HG03135 (cell line): ENCODE data around the gene TEX26.

Experiments
- ATAC-seq: cut with Tn5 transposase; IDR thresholded peaks from one replicate; pipeline ENCODE4 v1.9.1; 2021; ENCODE audit warnings: mild to moderate bottlenecking, moderate library complexity; ENCODE audit not compliant: unreplicated experiment

The TEX26 gene

GRCh38 chr13:30932481-30933353 lies at the start of gene TEX26:
TEX26 (plus strand) TSS chr13:30932656; CDS start chr13:30932716, 60 bp downstream.
- ATAC-seq: no peak

GRCh38 chr13:30882996-30883766 lies 49.3 kb upstream of the TEX26 start:
- ATAC-seq: no peak

- ATAC-seq: no peak
Observed at GRCh38 chr13:30884543-30884942, 47.9 kb upstream of the TEX26 start.

- no peak for ATAC-seq
Observed at GRCh38 chr13:30889196-30889690, 43.2 kb upstream of the TEX26 start.

GRCh38 chr13:30892966-30893365 lies 39.5 kb upstream of the TEX26 start:
- ATAC-seq: no peak

GRCh38 chr13:30895773-30896172 lies 36.7 kb upstream of the TEX26 start:
- ATAC-seq: no peak

GRCh38 chr13:30898070-30898469 lies 34.4 kb upstream of the TEX26 start:
- no peak for ATAC-seq

- ATAC-seq: no peak
Observed at GRCh38 chr13:30898678-30899241, 33.7 kb upstream of the TEX26 start.

- ATAC-seq: no peak
Observed at GRCh38 chr13:30900436-30900835, 32.0 kb upstream of the TEX26 start.

- ATAC-seq: no peak
Observed at GRCh38 chr13:30900952-30901749, 31.3 kb upstream of the TEX26 start.

- no peak for ATAC-seq
Observed at GRCh38 chr13:30904043-30904442, 28.4 kb upstream of the TEX26 start.

- ATAC-seq: no peak
Observed at GRCh38 chr13:30905932-30906383, 26.5 kb upstream of the TEX26 start, which contains the start of gene MEDAG. MEDAG (plus strand) TSS chr13:30906271; CDS start chr13:30906516, 245 bp downstream.

- no peak for ATAC-seq
Observed at GRCh38 chr13:30906411-30907051, 25.9 kb upstream of the TEX26 start.

- no peak for ATAC-seq
Observed at GRCh38 chr13:30907121-30907861, 25.2 kb upstream of the TEX26 start.

- no peak for ATAC-seq
Observed at GRCh38 chr13:30908416-30908980, 24.0 kb upstream of the TEX26 start.

GRCh38 chr13:30910676-30911075 lies 21.8 kb upstream of the TEX26 start:
- no peak for ATAC-seq

GRCh38 chr13:30915691-30916541 lies 16.5 kb upstream of the TEX26 start:
- ATAC-seq: no peak

- no peak for ATAC-seq
Observed at GRCh38 chr13:30916991-30917390, 15.5 kb upstream of the TEX26 start.
